H9 (cell line): Measurements from ENCODE around the gene EFCC1. TPM values are rescaled to one million over a fixed set of nuclear protein-coding genes. Genes with fewer than 3 reads are reported as not detected.

Experiments
- DNase-seq: peaks from one replicate; pipeline ENCODE4 v3.0.0-alpha.2; 2017
- H2AFZ ChIP-seq: one replicate; pipeline ENCODE4 v1.6.1; 2013; ENCODE audit warnings: mild to moderate bottlenecking, low read length, control low read depth, moderate library complexity
- H2AK5ac ChIP-seq: 2 replicates; pipeline ENCODE4 v1.6.1; 2013; ENCODE audit warnings: low read length, control low read depth, mixed read lengths; ENCODE audit not compliant: insufficient read length
- H2BK120ac ChIP-seq: one replicate; pipeline ENCODE4 v1.6.1; 2013; ENCODE audit warnings: low read depth, mild to moderate bottlenecking, low read length, control low read depth, inconsistent platforms; ENCODE audit not compliant: poor library complexity, severe bottlenecking
- H2BK12ac ChIP-seq: 2 replicates; pipeline ENCODE4 v1.6.1; 2013; ENCODE audit warnings: low read length, control low read depth, mixed read lengths, low read depth; ENCODE audit not compliant: insufficient read length
- H2BK15ac ChIP-seq: 2 replicates; pipeline ENCODE4 v1.6.1; 2013; ENCODE audit warnings: low read depth, low read length, control low read depth
- H2BK20ac ChIP-seq: one replicate; pipeline ENCODE4 v1.6.1; 2013; ENCODE audit warnings: low read depth, mild to moderate bottlenecking, low read length, control low read depth, inconsistent platforms; ENCODE audit not compliant: poor library complexity, severe bottlenecking
- H2BK5ac ChIP-seq: 2 replicates; pipeline ENCODE4 v1.6.1; 2013; ENCODE audit warnings: low read length, control low read depth, mixed read lengths; ENCODE audit not compliant: insufficient read length
- H3K14ac ChIP-seq: 2 replicates; pipeline ENCODE4 v1.6.1; 2013; ENCODE audit warnings: low read length, control low read depth; ENCODE audit not compliant: insufficient read depth
- H3K18ac ChIP-seq: 2 replicates; pipeline ENCODE4 v1.6.1; 2013; ENCODE audit warnings: low read depth, mild to moderate bottlenecking, mixed read lengths, low read length, control low read depth; ENCODE audit not compliant: insufficient read length
- H3K23ac ChIP-seq: 2 replicates; pipeline ENCODE4 v1.6.1; 2013; ENCODE audit warnings: low read length, control low read depth, mixed read lengths, low read depth; ENCODE audit not compliant: insufficient read length
- H3K23me2 ChIP-seq: 2 replicates; pipeline ENCODE4 v1.6.1; 2013; ENCODE audit warnings: low read depth, mild to moderate bottlenecking, mixed read lengths, low read length, control low read depth; ENCODE audit not compliant: insufficient read length, poor library complexity, severe bottlenecking
- H3K27ac ChIP-seq: 2 replicates; pipeline ENCODE4 v1.5.1; 2013; ENCODE audit warnings: low read length, control low read depth, mixed read lengths, low read depth; ENCODE audit not compliant: insufficient read length
- H3K27me3 ChIP-seq: 2 replicates; pipeline ENCODE4 v1.6.1; 2013; ENCODE audit warnings: low read length, control low read depth, inconsistent platforms; ENCODE audit not compliant: insufficient read depth
- H3K4ac ChIP-seq: 2 replicates; pipeline ENCODE4 v1.6.1; 2013; ENCODE audit warnings: low read depth, mild to moderate bottlenecking, control low read depth, inconsistent platforms, low read length, moderate library complexity
- H3K4me1 ChIP-seq: 2 replicates; pipeline ENCODE4 v1.6.1; 2013; ENCODE audit warnings: low read length, control low read depth, inconsistent platforms; ENCODE audit not compliant: insufficient read depth
- H3K4me2 ChIP-seq: 2 replicates; pipeline ENCODE4 v1.6.1; 2013; ENCODE audit warnings: low read length, control low read depth, mixed read lengths; ENCODE audit not compliant: insufficient read length, insufficient read depth
- H3K56ac ChIP-seq: 2 replicates; pipeline ENCODE4 v1.6.1; 2013; ENCODE audit warnings: low read depth, mild to moderate bottlenecking, mixed read lengths, low read length, control low read depth; ENCODE audit not compliant: insufficient read length
- H3K79me1 ChIP-seq: 2 replicates; pipeline ENCODE4 v1.6.1; 2013; ENCODE audit warnings: low read depth, mild to moderate bottlenecking, moderate library complexity, low read length, control low read depth, inconsistent platforms; ENCODE audit not compliant: insufficient read depth, poor library complexity, severe bottlenecking
- H3K79me2 ChIP-seq: 2 replicates; pipeline ENCODE4 v1.6.1; 2013; ENCODE audit warnings: low read length, control low read depth, inconsistent platforms; ENCODE audit not compliant: insufficient read depth
- H3K9ac ChIP-seq: 2 replicates; pipeline ENCODE4 v1.6.1; 2013; ENCODE audit warnings: low read length, control low read depth, mixed read lengths; ENCODE audit not compliant: insufficient read length; ENCODE audit errors: extremely low read depth
- H3K9me3 ChIP-seq: one replicate; pipeline ENCODE4 v1.6.1; 2013; ENCODE audit warnings: low read depth, low read length, inconsistent platforms; ENCODE audit not compliant: control insufficient read depth
- H3T11ph ChIP-seq: one replicate; pipeline ENCODE4 v1.6.1; 2013; ENCODE audit warnings: mild to moderate bottlenecking, low read length, control low read depth, inconsistent platforms
- H4K20me1 ChIP-seq: one replicate; pipeline ENCODE4 v1.6.1; 2013; ENCODE audit not compliant: control insufficient read depth, insufficient read length, insufficient read depth
- H4K5ac ChIP-seq: 2 replicates; pipeline ENCODE4 v1.6.1; 2013; ENCODE audit warnings: low read depth, mild to moderate bottlenecking, mixed read lengths, low read length, control low read depth; ENCODE audit not compliant: insufficient read length
- H4K8ac ChIP-seq: replicated peaks from 2 replicates; pipeline ENCODE4 v1.6.1; 2013; ENCODE audit warnings: low read length, control low read depth, mixed read lengths, low read depth; ENCODE audit not compliant: insufficient read length
- H4K91ac ChIP-seq: 2 replicates; pipeline ENCODE4 v1.6.1; 2013; ENCODE audit warnings: low read depth, mild to moderate bottlenecking, moderate library complexity, mixed read lengths, low read length, control low read depth; ENCODE audit not compliant: insufficient read length
- H3K27ac Mint-ChIP-seq, 3 experiments: 2 replicates in 2 of 3; 3 replicates in 1 of 3; pipeline ENCODE4 v1.8.0; 2020 to 2021; ENCODE audit warnings: mixed read lengths in 3 of 3, mild to moderate bottlenecking in 1 of 3, moderate library complexity in 1 of 3
- H3K27me3 Mint-ChIP-seq: 2 replicates; pipeline ENCODE4 v1.8.0; 2021; ENCODE audit warnings: low read depth, mild to moderate bottlenecking, moderate library complexity, mixed read lengths
- H3K36me3 Mint-ChIP-seq, 3 experiments: 2 replicates in 2 of 3; 3 replicates in 1 of 3; pipeline ENCODE4 v1.8.0; 2020 to 2021; ENCODE audit warnings: low read depth in 3 of 3, mixed read lengths in 3 of 3; ENCODE audit not compliant: insufficient read depth in 1 of 3
- H3K4me1 Mint-ChIP-seq, 2 experiments: 2 replicates each; pipeline ENCODE4 v1.8.0; 2020; ENCODE audit warnings: mixed read lengths in 2 of 2
- H3K4me3 Mint-ChIP-seq, 2 experiments: 2 replicates in 1 of 2; 3 replicates in 1 of 2; pipeline ENCODE4 v1.8.0; 2020 to 2021; ENCODE audit warnings: mild to moderate bottlenecking in 2 of 2, mixed read lengths in 2 of 2, moderate library complexity in 1 of 2
- H3K9me3 Mint-ChIP-seq, 2 experiments: 2 replicates in 1 of 2; 3 replicates in 1 of 2; pipeline ENCODE4 v1.8.0; 2020; ENCODE audit warnings: mild to moderate bottlenecking in 2 of 2, mixed read lengths in 2 of 2, moderate library complexity in 1 of 2
- WGBS: extraction: QIAGEN DNeasy Blood & Tissue Kit; methylation state at CpG from one replicate; pipeline ENCODE4 v1.1.7; 2013; ENCODE audit warnings: missing lambda C conversion rate, low lambda C conversion rate, mixed read lengths; ENCODE audit not compliant: insufficient read length; ENCODE audit errors: extremely low coverage; 5-methylcytosine and 5-hydroxymethylcytosine counted together
- total RNA-seq: library from RNA; stranded (reverse); gene quantifications from 2 replicates; pipeline ENCODE4 v1.2.1, GENCODE V29; 2021
- TF ChIP-seq, protein P1 (sequence below): fragments of 200-600 bp; sonication (generic); conservative IDR thresholded peaks from 3 replicates; pipeline ENCODE4 v1.8.0; 2021; ENCODE audit warnings: antibody characterized with exemption, mild to moderate bottlenecking

Gene EFCC1
- total RNA-seq, 1 experiment from 2014 or later, result 0.09 TPM

DNA sequence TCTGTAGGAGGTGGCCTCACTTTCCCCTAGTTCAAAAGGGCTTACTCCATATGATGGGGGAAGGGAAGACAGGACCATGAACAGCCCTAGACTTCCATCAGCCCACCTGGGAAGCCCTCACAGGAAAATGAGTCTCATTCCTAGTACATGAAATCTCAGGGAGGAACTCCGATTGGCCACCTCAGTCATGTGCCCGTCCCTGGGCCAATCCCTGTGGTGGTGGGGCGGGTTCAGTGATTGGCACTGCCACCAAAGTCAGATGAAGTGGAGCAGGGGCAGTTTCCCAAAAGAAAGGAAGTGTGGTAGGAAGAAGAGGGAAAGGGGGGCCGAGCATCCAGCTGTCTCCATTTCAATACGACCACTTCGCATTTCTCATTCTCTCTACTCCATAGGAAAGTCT, 33.5 kb downstream of the EFCC1 start:
- H2AK5ac ChIP-seq, result no peak overlapping the region
- no peaks in the 10 kb centered on the region for H3K4me1 ChIP-seq
- no peak overlapping the region for H3K4me2 ChIP-seq
- H3K9me3 Mint-ChIP-seq, result no peaks in the 10 kb centered on the region
- no peak overlapping the region for H4K5ac ChIP-seq
- H3K36me3 Mint-ChIP-seq, result no peaks in the 10 kb centered on the region
- H4K91ac ChIP-seq, result no peak overlapping the region
- H3K18ac ChIP-seq, result no peak overlapping the region
- H2BK120ac ChIP-seq, result no peak overlapping the region
- no peak overlapping the region for H3K4ac ChIP-seq
- peaks cover 13% of the 10 kb centered on the region for H3K27me3 Mint-ChIP-seq
- no peak overlapping the region for H3K27ac ChIP-seq
- H3K27me3 ChIP-seq, result no peaks in the 10 kb centered on the region
- no peak for DNase-seq
- H3K23me2 ChIP-seq, result no peaks in the 10 kb centered on the region
- no peak overlapping the region for H3T11ph ChIP-seq
- no peaks in the 10 kb centered on the region for H4K20me1 ChIP-seq
- H3K27ac Mint-ChIP-seq, result no peak overlapping the region; a peak in 1 of 7 replicates
- no CpG with 5 or more reads among the region's 6 CpGs for WGBS
- H3K14ac ChIP-seq, result no peak overlapping the region
- no peak overlapping the region for H3K23ac ChIP-seq
- no peak overlapping the region for H3K4me3 Mint-ChIP-seq
- no peak overlapping the region for H2BK20ac ChIP-seq
- H3K79me2 ChIP-seq, result no peaks in the 10 kb centered on the region
- no peak overlapping the region for H2BK15ac ChIP-seq
- no peaks in the 10 kb centered on the region for H3K9me3 ChIP-seq
- H3K4me1 Mint-ChIP-seq, result peaks cover 9 to 14% of the 10 kb centered on the region in 2 experiments; a peak in 3 of 4 replicates
- H2BK5ac ChIP-seq, result no peak overlapping the region
- TF ChIP-seq, protein P1, sequence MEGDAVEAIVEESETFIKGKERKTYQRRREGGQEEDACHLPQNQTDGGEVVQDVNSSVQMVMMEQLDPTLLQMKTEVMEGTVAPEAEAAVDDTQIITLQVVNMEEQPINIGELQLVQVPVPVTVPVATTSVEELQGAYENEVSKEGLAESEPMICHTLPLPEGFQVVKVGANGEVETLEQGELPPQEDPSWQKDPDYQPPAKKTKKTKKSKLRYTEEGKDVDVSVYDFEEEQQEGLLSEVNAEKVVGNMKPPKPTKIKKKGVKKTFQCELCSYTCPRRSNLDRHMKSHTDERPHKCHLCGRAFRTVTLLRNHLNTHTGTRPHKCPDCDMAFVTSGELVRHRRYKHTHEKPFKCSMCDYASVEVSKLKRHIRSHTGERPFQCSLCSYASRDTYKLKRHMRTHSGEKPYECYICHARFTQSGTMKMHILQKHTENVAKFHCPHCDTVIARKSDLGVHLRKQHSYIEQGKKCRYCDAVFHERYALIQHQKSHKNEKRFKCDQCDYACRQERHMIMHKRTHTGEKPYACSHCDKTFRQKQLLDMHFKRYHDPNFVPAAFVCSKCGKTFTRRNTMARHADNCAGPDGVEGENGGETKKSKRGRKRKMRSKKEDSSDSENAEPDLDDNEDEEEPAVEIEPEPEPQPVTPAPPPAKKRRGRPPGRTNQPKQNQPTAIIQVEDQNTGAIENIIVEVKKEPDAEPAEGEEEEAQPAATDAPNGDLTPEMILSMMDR, result no peak
- H3K79me1 ChIP-seq, result no peaks in the 10 kb centered on the region
- no peak overlapping the region for H3K56ac ChIP-seq
- no peak overlapping the region for H4K8ac ChIP-seq
- H3K9ac ChIP-seq, result no peak overlapping the region
- no peak overlapping the region for H2AFZ ChIP-seq
- H2BK12ac ChIP-seq, result no peak overlapping the region
